Activated B cell treated with CpG ODN at 0.5 μM for 24 hours (primary cell): Measurements from ENCODE around the gene XPR1. TPM values are rescaled to one million over a fixed set of nuclear protein-coding genes. Genes with fewer than 3 reads are reported as not detected.

Source experiments
- ATAC-seq: fragments of 200-7000 bp; cut with Tn5 transposase; one replicate; pipeline ENCODE4 v1.10.0; 2021; ENCODE audit warnings: low read depth, mild to moderate bottlenecking, moderate library complexity
- CTCF ChIA-PET: fragments of 350-600 bp; sonication (Branson Sonifier 250); formaldehyde crosslinking; loops from one replicate; lab custom pipeline; 2021; ENCODE audit warnings: antibody characterized with exemption; lab: Charles Lee
- POLR2A ChIA-PET: fragments of 350-600 bp; sonication (Branson Sonifier 250); formaldehyde crosslinking; loops from one replicate; lab custom pipeline; 2021; ENCODE audit warnings: antibody characterized with exemption; lab: Charles Lee
- DNase-seq: peaks from one replicate; pipeline ENCODE4 v3.0.0; 2022
- H3K27ac Mint-ChIP-seq: one replicate; pipeline ENCODE4 v1.8.0; 2020; ENCODE audit warnings: mixed read lengths
- H3K27me3 Mint-ChIP-seq: one replicate; pipeline ENCODE4 v1.8.0; 2021; ENCODE audit warnings: mixed read lengths
- H3K36me3 Mint-ChIP-seq: one replicate; pipeline ENCODE4 v1.8.0; 2021; ENCODE audit warnings: low read depth, mixed read lengths
- H3K4me1 Mint-ChIP-seq: one replicate; pipeline ENCODE4 v1.8.0; 2021; ENCODE audit warnings: mixed read lengths
- H3K4me3 Mint-ChIP-seq: one replicate; pipeline ENCODE4 v1.8.0; 2020; ENCODE audit warnings: mild to moderate bottlenecking, mixed read lengths
- H3K9me3 Mint-ChIP-seq: one replicate; pipeline ENCODE4 v1.8.0; 2020; ENCODE audit warnings: mixed read lengths
- intact Hi-C: fragments of 100-400 bp; cut with micrococcal nuclease; formaldehyde crosslinking; loops from one replicate; pipeline ENCODE4 v1.15.1; 2024
- total RNA-seq: library from RNA; stranded (reverse); gene quantifications from 2 replicates; pipeline ENCODE4 v1.2.3, GENCODE V29; 2022
- TF ChIP-seq, protein P1 (sequence below): fragments of 200-600 bp; IDR thresholded peaks from one replicate; pipeline ENCODE4 v1.8.0; 2022; ENCODE audit warnings: antibody characterized with exemption, mild to moderate bottlenecking

Gene XPR1
- total RNA-seq, 1 donor from 2014 or later = 20.4 TPM

DNA sequence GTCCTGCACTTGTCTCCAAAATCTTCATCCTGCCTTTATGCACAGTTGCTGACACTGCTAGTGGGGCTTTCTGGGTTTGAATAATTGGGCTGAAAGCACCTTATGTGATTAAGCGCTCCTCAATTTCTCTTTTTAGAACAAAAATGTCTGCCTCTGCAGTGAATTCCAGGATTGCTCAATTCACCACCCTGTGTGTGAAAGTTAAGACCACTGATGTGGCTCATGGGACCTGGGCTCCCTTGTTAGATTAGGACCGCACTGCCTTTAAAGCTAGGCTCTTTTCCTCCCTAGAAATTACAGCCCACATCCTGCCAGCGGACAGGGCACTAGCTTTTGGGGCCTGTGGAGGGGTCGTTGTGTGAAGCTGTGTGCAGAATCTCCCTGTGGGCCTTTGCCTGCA, 299.7 kb downstream of the XPR1 start:
- Mint-ChIP-seq H3K36me3 (no peaks in the 10 kb centered on the region), H3K27me3 (no peaks in the 10 kb centered on the region), H3K4me3 (no peak overlapping the region), H3K4me1 (peaks cover 21% of the 10 kb centered on the region), H3K9me3 (no peaks in the 10 kb centered on the region), H3K27ac (no peak overlapping the region)
- ATAC-seq (no peak), DNase-seq (no peak)
- ChIA-PET POLR2A (no interaction called here), CTCF (no interaction called here)
- intact Hi-C loops = no loop called here
- TF ChIP-seq, protein P1, sequence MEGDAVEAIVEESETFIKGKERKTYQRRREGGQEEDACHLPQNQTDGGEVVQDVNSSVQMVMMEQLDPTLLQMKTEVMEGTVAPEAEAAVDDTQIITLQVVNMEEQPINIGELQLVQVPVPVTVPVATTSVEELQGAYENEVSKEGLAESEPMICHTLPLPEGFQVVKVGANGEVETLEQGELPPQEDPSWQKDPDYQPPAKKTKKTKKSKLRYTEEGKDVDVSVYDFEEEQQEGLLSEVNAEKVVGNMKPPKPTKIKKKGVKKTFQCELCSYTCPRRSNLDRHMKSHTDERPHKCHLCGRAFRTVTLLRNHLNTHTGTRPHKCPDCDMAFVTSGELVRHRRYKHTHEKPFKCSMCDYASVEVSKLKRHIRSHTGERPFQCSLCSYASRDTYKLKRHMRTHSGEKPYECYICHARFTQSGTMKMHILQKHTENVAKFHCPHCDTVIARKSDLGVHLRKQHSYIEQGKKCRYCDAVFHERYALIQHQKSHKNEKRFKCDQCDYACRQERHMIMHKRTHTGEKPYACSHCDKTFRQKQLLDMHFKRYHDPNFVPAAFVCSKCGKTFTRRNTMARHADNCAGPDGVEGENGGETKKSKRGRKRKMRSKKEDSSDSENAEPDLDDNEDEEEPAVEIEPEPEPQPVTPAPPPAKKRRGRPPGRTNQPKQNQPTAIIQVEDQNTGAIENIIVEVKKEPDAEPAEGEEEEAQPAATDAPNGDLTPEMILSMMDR = no peak

GRCh38 chr1:180932378-180932777, 300.6 kb downstream of the XPR1 start:
- Mint-ChIP-seq H3K27me3 (no peaks in the 10 kb centered on the region), H3K4me3 (no peak overlapping the region), H3K36me3 (no peaks in the 10 kb centered on the region), H3K9me3 (no peaks in the 10 kb centered on the region), H3K4me1 (peaks cover 16% of the 10 kb centered on the region), H3K27ac (no peak overlapping the region)
- DNase-seq = no peak
- intact Hi-C loops = no loop called here
- CTCF ChIA-PET = no interaction called here
- TF ChIP-seq, protein P1 = no peak
- ATAC-seq = no peak
- POLR2A ChIA-PET = no interaction called here

DNA sequence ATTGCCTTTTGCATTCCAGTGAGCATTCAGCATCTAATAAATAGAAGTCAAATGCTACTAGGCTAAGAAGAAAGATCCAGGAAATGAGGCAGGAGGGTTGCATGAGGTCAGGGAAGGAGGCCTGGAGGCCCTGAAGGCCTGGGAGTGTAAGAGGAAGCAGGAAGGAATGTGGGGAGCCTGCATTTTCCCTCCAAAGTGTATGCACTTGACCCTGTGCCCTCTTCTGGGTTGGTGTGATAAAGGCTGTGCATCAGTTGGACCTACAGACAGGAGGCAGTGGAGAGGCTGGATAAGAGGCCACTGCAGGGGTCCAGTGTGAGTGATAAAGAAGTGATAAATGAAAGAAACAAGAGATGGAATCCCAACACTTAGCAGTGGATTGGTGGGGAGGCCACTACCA, 301.3 kb downstream of the XPR1 start:
- H3K27ac Mint-ChIP-seq = no peak overlapping the region

GRCh38 chr1:180934563-180934962, 302.7 kb downstream of the XPR1 start:
- ATAC-seq = no peak
- Mint-ChIP-seq H3K4me1 (peaks cover 16% of the 10 kb centered on the region), H3K9me3 (no peaks in the 10 kb centered on the region), H3K27ac (no peak overlapping the region), H3K36me3 (no peaks in the 10 kb centered on the region), H3K4me3 (no peak overlapping the region), H3K27me3 (no peaks in the 10 kb centered on the region)
- DNase-seq = no peak
- POLR2A ChIA-PET = no interaction called here
- intact Hi-C loops = no loop called here
- TF ChIP-seq, protein P1 = no peak
- CTCF ChIA-PET = no interaction called here

More for the DNA sequence above, 301.3 kb downstream of the XPR1 start:
- no peaks in the 10 kb centered on the region for H3K27me3 Mint-ChIP-seq
- no peak overlapping the region for H3K4me3 Mint-ChIP-seq
- intact Hi-C loops = no loop called here
- no peak for DNase-seq
- ChIA-PET POLR2A (no interaction called here), CTCF (no interaction called here)
- no peaks in the 10 kb centered on the region for H3K9me3 Mint-ChIP-seq
- TF ChIP-seq, protein P1 = no peak
- no peaks in the 10 kb centered on the region for H3K36me3 Mint-ChIP-seq
- H3K4me1 Mint-ChIP-seq = peaks cover 16% of the 10 kb centered on the region
- no peak for ATAC-seq

DNA sequence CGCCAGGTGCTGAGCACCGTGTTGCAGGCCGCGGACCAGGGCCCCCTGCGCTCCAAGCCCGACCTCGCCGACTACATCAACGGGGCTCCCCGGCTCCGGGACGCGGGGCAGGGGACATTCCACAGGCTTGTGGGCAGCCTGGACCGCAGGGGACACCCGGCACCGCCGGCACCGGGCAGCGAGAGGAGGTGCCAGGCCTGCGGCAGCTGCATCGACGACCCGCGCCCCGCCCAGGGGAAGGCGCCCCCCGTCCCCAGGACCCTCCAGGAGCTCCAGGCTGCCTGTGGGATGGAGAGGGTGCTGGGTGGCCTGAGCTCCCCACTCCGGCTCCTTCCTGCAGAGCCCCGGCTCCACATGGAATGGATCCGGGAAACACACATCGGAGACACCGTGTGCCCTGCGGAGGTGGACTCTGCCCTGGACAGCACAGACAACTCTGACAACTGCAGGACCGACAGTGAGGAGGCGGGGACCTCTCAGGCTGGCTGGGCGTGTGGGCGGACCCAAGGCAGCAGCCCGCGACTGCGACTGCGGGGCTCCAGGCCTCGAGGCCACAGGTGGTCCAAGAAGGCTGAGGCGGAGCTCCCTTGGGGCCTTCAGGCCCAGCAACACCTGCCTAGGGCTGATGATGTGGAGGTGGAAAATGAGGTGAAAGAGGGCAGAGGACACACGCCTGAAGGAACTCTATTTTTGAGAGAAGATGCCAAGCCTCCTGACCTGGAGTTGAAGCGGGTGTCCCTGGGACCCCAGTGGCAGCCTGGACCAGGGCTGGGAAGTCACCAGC, 303.7 kb downstream of the XPR1 start:
- Mint-ChIP-seq H3K4me1 (peaks cover 16% of the 10 kb centered on the region), H3K4me3 (no peak overlapping the region), H3K27ac (no peak overlapping the region), H3K27me3 (no peaks in the 10 kb centered on the region), H3K36me3 (no peaks in the 10 kb centered on the region), H3K9me3 (no peaks in the 10 kb centered on the region)
- POLR2A ChIA-PET = no interaction called here
- DNase-seq = no peak
- intact Hi-C loops = no loop called here
- ATAC-seq = peak; percentile 21
- TF ChIP-seq, protein P1 = no peak
- CTCF ChIA-PET = no interaction called here
